ENCODE data around the gene APP.

APP gene

DNA sequence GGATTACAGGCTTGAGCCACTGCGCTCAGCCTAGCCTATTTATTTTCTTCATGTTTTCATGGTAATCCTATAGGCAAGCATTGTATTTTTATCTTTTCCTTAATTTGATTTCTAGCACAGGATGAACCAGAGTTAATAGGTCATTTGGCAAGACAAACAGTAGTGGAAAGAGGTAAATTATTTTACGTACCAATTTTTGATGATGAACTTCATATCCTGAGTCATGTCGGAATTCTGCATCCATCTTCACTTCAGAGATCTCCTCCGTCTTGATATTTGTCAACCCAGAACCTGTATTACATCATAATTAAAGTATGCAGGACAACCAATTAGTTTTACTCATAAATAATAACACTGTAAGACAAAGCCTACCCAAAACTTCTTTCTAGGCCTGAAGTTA, 273.2 kb downstream of the APP start:
- no peak for DNase-seq (ENCODE audit: low read depth in 2 of 2)

DNA sequence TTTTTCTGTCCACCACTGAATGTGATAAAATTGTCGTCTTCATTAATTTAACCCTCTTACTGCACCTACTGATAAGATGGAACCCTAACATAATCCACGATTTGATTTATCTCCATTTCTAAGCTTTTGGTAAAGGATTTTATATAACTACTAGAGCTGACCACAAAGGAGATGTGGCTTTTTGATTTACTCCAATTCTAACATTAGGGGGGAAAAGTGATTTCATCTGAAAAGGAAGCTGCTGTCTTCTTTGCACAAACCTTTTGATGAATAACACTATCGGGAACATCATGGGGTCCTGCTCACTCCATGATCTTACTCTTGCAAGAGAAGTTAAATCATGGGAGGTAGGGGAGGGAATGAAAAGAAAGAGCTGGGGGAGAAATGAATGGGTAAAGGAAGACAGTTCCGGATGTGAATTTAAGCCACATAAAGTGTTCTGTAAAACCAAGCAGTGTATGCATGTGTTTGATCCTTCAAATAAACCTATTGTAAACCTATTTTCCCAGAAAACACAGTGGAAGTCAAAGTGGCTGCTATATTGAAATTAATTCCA, 274.0 kb downstream of the APP start:
- TF ChIP-seq, protein P1, sequence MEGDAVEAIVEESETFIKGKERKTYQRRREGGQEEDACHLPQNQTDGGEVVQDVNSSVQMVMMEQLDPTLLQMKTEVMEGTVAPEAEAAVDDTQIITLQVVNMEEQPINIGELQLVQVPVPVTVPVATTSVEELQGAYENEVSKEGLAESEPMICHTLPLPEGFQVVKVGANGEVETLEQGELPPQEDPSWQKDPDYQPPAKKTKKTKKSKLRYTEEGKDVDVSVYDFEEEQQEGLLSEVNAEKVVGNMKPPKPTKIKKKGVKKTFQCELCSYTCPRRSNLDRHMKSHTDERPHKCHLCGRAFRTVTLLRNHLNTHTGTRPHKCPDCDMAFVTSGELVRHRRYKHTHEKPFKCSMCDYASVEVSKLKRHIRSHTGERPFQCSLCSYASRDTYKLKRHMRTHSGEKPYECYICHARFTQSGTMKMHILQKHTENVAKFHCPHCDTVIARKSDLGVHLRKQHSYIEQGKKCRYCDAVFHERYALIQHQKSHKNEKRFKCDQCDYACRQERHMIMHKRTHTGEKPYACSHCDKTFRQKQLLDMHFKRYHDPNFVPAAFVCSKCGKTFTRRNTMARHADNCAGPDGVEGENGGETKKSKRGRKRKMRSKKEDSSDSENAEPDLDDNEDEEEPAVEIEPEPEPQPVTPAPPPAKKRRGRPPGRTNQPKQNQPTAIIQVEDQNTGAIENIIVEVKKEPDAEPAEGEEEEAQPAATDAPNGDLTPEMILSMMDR (IDR thresholded peaks at IDR 0.05; ENCODE audit: low read depth, low read length) = no peak
- H3K4me3 ChIP-seq (replicated peaks in 1 of 2; ENCODE audit: low read depth in 2 of 2, low read length in 2 of 2) = no peak overlapping the region
- DNase-seq (ENCODE audit: low read depth in 2 of 2) = no peak

More for the DNA sequence above, 273.2 kb downstream of the APP start:
- no peak overlapping the region for H3K4me3 ChIP-seq (replicated peaks in 1 of 2; ENCODE audit: low read depth in 2 of 2, low read length in 2 of 2)
- TF ChIP-seq, protein P1 (IDR thresholded peaks at IDR 0.05; ENCODE audit: low read depth, low read length) = no peak

DNA sequence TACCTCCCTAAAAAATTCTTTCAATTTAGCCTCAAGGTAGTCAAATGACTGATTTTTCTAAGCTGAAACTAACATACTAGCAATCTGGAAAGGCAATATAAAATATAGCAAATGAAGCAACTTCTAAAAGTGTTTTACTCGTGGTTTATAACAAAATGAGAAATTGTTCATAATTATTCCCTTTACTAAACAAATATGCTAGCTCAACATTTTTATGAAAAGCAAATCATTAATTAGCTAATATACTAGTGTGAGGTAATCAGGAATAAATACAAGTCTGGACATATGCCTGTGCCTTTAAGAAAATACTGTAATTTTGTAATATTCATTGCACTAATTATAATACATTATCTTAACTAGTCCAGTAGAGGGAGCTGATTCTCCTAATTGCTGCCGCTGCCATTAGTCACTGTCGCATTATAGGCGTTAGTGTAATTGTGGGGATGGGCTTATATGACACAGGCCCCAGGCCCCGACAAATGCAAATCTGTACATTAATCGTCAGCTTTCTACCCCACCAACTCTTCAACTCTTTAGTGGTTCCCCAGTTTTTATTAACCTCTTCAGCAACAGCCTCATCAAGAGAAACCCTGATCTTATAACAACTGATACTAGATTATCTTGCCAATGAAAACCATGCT, 274.9 kb downstream of the APP start:
- DNase-seq (ENCODE audit: low read depth in 2 of 2) = peak; percentile 59
- TF ChIP-seq, protein P1 (IDR thresholded peaks at IDR 0.05; ENCODE audit: low read depth, low read length) = peak; percentile 43
- H3K4me3 ChIP-seq (replicated peaks in 1 of 2; ENCODE audit: low read depth in 2 of 2, low read length in 2 of 2) = no peak overlapping the region

DNA sequence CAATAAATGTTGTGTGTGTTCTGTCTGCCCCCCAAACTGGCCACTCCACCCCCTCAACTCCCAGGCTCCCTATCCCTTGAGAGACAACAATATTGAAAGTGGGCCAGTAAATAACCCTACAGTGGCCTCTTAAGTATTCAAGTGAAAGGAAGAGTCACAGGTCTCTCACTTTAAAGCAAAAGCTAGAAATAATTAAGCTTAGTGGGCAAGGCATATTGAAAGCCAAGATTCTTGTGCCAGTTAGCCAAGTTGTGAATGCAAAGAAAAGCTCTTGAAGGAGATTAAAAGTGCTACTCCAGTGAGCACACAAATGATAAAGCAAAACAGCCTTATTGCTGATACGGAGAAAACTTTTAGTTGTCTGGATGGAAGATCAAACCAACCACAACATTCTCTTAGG, 277.4 kb downstream of the APP start:
- TF ChIP-seq, protein P1 (IDR thresholded peaks at IDR 0.05; ENCODE audit: low read depth, low read length) = no peak

DNA sequence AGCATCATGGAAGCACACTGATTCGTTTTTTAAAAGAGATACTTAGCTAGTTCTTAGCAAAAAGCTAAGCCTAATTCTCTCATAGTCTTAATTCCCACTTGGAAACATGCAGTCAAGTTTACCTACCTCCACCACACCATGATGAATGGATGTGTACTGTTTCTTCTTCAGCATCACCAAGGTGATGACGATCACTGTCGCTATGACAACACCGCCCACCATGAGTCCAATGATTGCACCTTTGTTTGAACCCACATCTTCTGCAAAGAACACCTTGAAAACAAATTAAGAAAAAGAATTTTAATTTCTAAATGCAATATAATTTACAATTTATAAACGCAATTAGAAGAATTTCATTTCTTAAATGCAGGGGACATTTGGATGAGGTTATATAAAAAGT, 279.0 kb downstream of the APP start:
- DNase-seq (ENCODE audit: low read depth in 2 of 2) = no peak
- H3K4me3 ChIP-seq (replicated peaks in 1 of 2; ENCODE audit: low read depth in 2 of 2, low read length in 2 of 2) = no peak overlapping the region
- TF ChIP-seq, protein P1 (IDR thresholded peaks at IDR 0.05; ENCODE audit: low read depth, low read length) = no peak

More for the DNA sequence above, 277.4 kb downstream of the APP start:
- H3K4me3 ChIP-seq (replicated peaks in 1 of 2; ENCODE audit: low read depth in 2 of 2, low read length in 2 of 2) = no peak overlapping the region
- no peak for DNase-seq (ENCODE audit: low read depth in 2 of 2)

DNA sequence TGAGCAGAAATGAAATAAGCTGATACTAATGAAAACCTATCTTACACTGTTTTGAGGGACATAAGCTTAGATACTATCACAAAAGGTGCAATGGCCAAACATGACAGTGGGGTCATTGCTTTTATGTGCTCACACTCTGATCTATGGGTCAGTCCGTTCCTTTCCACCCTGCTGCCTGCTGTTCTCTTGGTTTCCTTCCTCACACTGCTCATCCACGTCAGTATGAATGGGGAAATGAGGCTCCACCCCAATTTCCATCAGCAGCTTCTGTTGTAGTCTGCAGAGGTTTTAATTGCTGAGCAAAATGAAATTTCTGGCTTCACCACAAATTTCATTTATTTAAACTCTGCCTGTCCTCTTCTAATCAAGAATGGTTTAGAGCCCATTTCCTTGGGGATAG, 280.6 kb downstream of the APP start:
- H3K4me3 ChIP-seq (replicated peaks in 1 of 2; ENCODE audit: low read depth in 2 of 2, low read length in 2 of 2) = no peak overlapping the region
- no peak for DNase-seq (ENCODE audit: low read depth in 2 of 2)
- TF ChIP-seq, protein P1 (IDR thresholded peaks at IDR 0.05; ENCODE audit: low read depth, low read length) = no peak

Data from cardiac fibroblast (primary cell).